ENCODE results near the gene TBC1D5.

- TF ChIP-seq, protein P1, sequence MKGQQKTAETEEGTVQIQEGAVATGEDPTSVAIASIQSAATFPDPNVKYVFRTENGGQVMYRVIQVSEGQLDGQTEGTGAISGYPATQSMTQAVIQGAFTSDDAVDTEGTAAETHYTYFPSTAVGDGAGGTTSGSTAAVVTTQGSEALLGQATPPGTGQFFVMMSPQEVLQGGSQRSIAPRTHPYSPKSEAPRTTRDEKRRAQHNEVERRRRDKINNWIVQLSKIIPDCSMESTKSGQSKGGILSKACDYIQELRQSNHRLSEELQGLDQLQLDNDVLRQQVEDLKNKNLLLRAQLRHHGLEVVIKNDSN (CRISPR knock-in tag; IDR thresholded peaks at IDR 0.05), result no peak
- TF ChIP-seq, protein P2, sequence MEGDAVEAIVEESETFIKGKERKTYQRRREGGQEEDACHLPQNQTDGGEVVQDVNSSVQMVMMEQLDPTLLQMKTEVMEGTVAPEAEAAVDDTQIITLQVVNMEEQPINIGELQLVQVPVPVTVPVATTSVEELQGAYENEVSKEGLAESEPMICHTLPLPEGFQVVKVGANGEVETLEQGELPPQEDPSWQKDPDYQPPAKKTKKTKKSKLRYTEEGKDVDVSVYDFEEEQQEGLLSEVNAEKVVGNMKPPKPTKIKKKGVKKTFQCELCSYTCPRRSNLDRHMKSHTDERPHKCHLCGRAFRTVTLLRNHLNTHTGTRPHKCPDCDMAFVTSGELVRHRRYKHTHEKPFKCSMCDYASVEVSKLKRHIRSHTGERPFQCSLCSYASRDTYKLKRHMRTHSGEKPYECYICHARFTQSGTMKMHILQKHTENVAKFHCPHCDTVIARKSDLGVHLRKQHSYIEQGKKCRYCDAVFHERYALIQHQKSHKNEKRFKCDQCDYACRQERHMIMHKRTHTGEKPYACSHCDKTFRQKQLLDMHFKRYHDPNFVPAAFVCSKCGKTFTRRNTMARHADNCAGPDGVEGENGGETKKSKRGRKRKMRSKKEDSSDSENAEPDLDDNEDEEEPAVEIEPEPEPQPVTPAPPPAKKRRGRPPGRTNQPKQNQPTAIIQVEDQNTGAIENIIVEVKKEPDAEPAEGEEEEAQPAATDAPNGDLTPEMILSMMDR (IDR thresholded peaks at IDR 0.05), result no peak
- TF ChIP-seq ZNF416 (CRISPR knock-in tag; IDR thresholded peaks at IDR 0.05), result no peak
Observed at GRCh38 chr3:17190353-17191078, 551.9 kb downstream of the TBC1D5 start.

Measured in WTC11 (cell line).